GM19468 (cell line): ENCODE data around the gene CARD16.
"Not testable (repeated sequence)": the region's sequence is repeated elsewhere in the genome, so short reads cannot be mapped to it uniquely, and the experiment has no call there.

Experiments
- ATAC-seq: cut with Tn5 transposase; IDR thresholded peaks from one replicate; pipeline ENCODE4 v1.9.1; 2021; ENCODE audit warnings: mild to moderate bottlenecking, moderate library complexity, moderate number of reproducible peaks; ENCODE audit not compliant: unreplicated experiment; ENCODE audit errors: extremely low read depth

CARD16 gene

DNA sequence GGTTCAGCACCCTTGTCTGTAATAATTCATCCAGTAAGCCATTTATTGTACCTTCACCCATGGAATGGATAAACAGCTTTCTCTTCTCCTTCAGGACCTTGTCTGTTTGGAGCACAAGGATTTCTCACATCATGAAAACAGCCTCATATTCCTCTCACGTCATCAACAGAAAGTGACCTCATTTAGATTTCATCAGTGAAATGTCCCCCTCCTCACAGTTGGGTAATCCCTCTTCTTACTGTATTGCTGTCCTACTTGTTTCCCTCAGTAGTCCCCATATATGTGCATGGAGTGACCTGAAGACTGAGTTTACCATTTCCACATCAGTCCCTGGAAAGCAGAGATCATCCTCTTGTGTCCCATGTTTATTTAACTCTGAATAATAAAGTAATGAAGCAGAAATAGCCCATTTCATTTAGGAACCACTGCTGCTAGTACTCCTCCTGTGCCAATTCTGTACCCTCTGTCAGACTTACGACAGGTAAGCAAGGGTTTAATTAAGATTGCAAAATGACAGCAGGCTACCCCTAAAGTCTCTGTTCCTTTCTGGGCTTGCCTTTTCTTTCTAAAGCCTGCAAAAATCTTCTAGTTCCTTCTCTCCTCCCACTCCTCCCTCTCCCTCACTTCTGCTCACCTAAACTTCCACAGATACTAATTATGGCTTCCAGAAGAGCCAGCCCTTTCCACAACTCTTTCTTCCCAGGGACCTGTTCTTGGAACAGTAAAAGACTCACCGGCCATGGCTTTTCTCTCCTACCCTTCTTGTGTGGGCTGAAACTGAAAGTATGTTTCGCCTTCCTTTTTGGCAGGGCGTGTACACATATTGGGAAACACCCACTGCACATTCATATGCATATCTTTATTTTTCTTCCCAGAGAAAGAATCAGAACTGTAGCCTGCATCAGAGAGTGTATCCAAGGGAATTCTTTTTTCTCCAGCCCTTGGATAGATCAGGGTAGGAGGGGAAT lies at the start of gene CARD16:
TSS of gene CARD16 (minus strand) at position 779 of the 968 bp plus-strand sequence. CDS start at position 741, 38 bp downstream.
- ATAC-seq = peak; percentile 83

DNA sequence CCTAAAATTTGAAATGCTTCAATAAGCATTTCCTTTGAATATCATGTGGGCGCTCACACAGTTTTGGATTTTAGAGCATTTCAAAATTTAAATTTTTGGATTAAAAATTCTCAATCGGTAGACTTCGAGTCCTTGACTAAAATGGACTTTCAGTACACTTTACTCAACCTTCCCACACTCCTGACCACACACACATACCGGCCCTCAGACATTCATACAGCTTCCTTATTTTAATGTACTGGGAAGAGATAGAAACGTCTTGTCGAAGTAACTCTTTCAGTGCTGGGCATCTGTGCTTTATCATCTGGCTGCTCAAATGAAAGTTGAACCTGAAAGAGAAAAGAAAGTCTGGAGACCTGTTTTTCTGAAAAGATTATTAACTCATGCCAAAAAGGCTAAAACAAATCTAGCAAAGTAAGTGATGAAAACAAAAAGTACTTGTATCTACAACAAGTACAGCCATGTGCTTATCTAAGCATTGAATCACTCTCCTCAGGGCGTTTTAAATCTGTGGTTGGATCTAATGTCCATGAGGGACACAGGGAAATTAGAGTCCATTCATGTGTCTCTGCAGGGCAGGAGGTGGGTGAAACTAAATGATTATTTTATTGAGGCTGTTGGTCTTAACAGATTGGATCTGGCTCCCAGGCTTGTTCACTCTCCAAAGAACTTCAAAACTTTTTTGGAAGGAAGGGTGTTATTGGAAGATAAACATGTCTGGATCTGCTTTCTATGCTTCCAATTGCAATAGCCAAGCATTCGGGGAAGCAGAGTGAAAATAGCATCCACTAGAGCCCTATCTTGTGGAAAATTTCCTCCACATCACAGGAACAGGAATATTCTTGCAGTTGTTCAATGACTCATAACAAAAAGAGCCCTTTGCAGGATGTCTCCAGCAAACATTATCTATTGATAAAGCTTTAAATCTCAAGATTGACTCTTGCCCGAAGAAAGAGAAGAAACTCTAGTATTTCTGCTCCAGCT lies 47.4 kb upstream of the CARD16 start:
- ATAC-seq = no peak

DNA sequence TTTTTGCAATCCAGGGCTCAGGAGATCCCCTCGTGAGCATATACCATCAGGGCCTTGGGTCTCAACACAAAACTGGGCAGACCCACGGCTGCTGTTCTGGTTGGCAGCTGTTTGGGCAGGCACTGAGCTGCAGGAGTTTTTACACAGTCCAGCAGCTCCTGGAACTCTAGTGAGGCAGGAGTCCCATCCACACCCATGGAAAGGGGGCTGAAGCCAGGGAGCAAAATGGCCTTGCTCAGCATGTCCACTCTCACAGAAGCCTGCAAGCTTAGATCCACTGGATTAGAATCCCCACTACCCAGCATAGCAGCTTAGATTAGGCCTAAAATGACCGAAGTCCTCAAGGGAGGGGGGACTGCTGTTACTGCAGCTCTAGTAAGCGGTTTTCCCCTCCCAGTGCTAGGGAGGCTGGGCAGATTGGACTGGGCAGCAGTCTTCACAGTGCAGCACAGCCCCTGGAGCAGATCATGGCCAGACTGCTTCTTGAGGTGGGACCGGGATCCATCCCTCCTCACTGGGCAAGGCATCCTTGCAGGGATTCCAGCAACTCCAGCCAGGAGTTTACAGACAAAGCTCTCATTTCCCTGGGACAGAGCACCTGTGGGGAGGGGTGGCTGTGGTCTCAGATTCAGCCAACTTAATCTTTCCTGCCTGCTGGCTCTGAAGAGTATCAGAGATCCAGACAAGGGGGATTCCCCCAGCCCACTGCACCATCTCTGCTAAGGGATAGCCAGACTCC lies 36.4 kb upstream of the CARD16 start:
- ATAC-seq = no peak

- ATAC-seq = not testable (repeated sequence)
These were observed 35.2 kb upstream of the CARD16 start for GRCh38 chr11:105080171-105080906.

- no peak for ATAC-seq
These were observed 33.1 kb upstream of the CARD16 start for GRCh38 chr11:105078283-105078682.

DNA sequence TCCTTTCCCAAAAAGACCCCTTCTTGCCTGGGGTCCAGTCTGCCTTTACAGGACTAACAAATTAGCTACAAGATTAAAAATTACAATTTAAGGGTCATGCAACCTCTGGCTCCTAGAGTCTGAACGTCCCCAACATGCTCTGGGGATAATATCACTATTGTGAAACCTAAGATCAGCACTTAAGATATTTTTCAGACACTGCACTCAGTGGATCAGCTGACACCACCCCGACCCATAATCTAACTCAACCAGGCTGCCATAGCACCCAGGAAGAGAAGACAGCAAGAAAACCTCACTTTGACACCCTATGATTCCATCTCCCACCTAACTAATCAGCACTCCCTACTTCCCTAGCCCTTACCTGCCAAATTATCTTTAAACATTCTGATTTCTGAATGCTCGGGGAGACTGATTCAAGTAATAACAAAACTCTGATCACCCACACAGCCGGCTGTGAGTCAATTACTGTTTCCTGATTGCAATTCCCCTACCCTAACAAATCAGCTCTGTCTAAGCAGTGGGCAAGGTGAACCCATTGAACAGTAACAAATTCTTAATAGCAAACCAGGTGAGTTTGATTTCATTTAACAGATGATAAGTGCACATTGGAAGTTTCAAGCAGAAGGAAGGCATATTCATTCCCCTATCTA lies 32.1 kb upstream of the CARD16 start:
- not testable (repeated sequence) for ATAC-seq

DNA sequence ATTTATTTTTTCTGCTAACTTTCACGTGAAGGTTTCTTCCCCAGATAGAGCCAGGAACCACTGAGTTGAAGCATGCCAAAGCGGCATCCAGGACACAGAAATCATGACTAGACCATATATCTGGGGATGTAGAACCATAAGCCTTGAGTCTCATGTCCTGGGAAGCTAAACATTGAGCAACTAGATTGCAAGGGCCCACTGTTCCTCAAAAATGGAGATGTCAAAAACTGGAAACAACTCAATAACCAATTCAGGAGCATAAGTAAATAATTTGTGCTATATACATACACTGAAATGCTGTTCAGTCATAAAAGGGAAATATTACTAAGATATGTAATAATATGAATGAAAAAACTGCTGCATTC lies 29.0 kb upstream of the CARD16 start:
- ATAC-seq = no peak

DNA sequence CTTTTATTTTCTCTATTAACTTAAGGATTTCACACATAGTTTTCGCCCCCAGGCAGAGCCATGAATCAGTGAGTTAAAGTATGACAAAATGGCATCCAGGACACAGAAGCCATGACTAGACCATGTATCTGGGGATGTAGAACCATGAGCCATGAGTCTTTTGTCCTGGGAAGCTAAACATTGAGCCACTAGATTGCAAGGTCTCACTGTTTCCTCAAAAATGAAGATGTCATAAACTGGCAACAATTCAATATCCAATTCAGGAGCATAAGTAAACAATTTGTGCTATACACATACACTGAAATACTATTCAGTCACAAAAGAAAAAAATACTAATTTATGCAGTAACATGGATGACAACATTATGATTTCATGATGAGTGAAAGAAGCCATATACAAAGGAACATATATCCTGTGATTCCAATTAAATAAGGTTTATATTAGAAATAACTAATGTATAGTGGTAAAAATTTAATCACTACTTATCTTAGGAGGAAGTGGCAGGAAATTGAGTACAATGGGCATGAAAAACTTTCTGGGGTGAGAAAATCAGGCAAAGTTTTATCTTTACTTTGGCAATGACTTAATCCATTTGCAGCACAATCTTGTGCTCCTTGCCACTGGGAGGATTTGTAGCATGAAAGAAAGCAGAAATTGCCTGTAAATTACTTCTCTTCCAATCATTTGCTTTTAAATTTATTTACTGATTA lies 28.5 kb upstream of the CARD16 start:
- ATAC-seq = no peak

DNA sequence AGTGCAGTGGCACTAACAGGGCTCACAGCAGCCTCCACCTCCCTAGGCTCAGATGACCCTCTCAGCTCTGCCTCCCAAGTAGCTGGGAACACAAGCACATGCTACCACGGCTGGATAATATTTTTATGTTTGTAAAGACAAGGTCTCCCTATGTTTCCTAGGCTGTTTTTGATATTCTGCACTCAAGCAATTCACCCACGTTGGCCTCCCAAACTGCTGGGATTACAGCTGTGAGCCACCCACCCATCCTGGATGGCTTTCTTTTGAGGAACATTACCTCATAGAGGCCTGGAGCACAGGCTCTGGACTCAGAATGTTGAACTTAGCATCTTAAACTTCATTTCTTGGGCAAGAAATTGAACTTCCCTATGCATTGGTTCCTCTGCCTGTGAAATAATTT lies 26.9 kb upstream of the CARD16 start:
- ATAC-seq = not testable (repeated sequence)

DNA sequence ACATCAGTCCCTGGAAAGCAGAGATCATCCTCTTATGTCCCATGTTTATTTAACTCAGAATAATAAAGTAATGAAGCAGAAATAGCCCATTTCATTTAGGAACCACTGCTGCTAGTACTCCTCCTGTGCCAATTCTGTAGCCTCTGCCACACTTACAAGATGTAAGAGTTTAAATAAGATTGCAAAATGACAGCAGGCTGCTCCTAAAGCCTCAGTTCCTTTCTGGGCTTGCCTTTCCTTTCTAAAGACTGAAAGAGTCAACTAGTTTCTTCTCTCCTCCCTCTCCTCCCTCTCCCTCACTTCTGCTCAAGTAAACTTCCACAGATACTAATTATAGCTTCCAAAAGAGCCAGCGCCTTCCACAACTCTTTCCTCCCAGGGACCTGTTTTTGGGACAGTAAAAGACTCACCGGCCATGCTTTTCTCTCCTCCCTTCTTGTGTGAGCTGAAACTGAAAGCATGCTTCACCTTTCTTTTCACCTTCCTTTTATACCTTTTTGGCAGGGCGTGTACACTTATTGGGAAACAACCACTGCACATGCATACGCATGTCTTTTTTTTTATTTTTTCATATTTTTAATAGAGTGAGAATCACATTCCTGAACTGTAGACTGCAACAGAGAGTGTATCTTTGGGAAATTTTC lies 26.1 kb upstream of the CARD16 start:
- no peak for ATAC-seq

DNA sequence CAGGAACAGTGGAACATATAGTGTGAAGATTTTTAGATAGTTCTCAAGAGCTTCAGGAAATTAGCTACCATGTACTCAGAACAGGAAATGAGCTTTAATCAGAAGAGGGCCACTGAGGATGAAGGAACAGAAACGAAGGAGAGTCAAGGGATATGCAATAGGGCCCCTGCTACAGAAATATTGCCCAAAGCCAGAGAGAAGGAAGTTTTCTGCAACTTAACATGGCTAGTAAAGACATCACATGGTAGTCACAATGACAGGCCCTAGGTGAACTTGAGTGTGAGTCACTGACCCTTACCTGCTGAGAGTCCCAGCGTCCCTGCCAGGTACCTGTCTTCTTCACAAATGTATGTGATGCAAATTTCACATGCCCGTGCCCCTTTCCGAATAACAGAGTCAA lies 25.2 kb upstream of the CARD16 start:
- no peak for ATAC-seq

DNA sequence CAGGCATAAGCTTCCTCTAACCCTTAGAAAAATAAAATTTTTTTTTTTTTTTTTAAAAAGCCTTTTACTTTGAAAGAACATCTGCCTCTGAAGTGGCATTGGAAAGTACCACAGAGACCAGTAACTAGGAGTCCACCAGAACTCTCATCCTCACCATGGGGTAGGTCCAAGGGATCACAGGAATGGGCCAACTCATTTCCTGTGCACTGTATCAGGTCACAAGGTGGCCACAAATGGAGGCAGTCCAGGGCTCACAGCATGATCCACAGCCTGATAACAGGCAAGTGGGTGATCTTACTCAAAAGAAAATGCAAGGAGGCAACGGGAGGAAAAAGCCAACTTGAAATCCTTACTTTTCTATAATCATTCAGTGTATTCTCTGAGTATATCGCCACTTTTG lies 24.6 kb upstream of the CARD16 start:
- ATAC-seq = not testable (repeated sequence)

GRCh38 chr11:105063245-105063941 lies 18.3 kb upstream of the CARD16 start:
- not testable (repeated sequence) for ATAC-seq

GRCh38 chr11:105057432-105057831 lies 12.3 kb upstream of the CARD16 start:
- no peak for ATAC-seq

- no peak for ATAC-seq
These were observed 11.3 kb upstream of the CARD16 start for GRCh38 chr11:105056446-105056845.

DNA sequence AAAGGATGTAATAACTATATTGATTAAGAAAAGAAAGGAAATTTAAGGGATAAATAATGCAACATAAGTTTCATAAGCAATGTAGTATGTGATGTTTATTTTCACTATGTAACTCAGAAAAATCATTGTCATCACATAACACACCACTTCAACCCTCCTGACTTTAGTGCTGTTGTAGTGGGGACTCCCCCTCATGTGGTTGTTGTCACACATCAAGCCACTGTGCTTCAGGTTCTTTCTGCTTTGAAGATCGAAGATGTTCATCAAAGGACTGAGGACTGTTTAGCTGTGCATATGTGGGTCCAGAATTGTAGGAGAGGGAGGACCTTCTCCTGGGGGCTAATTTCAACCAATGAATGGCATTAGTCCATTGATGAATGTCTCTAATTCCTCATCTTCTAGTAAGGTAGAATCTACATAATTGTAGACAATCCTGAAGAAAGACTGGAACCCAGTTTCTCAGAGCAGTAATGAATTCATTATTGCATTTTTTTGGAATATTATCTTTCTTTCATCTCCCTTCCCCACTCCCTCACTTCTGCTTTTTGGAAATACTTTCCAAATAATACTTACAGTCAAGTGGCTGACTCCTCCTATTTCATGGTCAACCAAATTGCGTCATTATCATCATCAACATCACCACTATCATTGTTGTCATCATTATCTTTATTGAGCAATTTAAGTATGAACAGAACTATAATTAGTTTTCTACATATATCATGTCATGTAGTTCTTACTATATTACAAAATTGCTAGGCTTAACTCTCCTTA lies 9.8 kb upstream of the CARD16 start:
- no peak for ATAC-seq
